Activated naive CD8-positive, alpha-beta T cell treated with anti-CD3 and anti-CD28 coated beads for 36 hours (primary cell): Measurements from ENCODE around the gene ANKH. TPM values are rescaled to one million over a fixed set of nuclear protein-coding genes. Genes with fewer than 3 reads are reported as not detected.
"Not testable (repeated sequence)": the region's sequence is repeated elsewhere in the genome, so short reads cannot be mapped to it uniquely, and the experiment has no call there.

Experiments used
- DNase-seq: peaks from one replicate; pipeline ENCODE4 v3.0.0; 2021
- H3K27ac Mint-ChIP-seq: one replicate; pipeline ENCODE4 v1.8.0; 2022; ENCODE audit warnings: mild to moderate bottlenecking, moderate library complexity, mixed read lengths
- H3K27me3 Mint-ChIP-seq: one replicate; pipeline ENCODE4 v1.8.0; 2022; ENCODE audit warnings: mild to moderate bottlenecking, mixed read lengths
- H3K36me3 Mint-ChIP-seq: one replicate; pipeline ENCODE4 v1.8.0; 2021; ENCODE audit warnings: mild to moderate bottlenecking, mixed read lengths
- H3K4me1 Mint-ChIP-seq: one replicate; pipeline ENCODE4 v1.8.0; 2021; ENCODE audit warnings: mixed read lengths
- H3K4me3 Mint-ChIP-seq: one replicate; pipeline ENCODE4 v1.8.0; 2022; ENCODE audit warnings: mild to moderate bottlenecking, moderate library complexity, mixed read lengths
- H3K9me3 Mint-ChIP-seq: one replicate; pipeline ENCODE4 v1.8.0; 2022; ENCODE audit warnings: mixed read lengths
- total RNA-seq, 2 experiments: library from RNA; stranded (reverse); gene quantifications; one replicate each; pipeline ENCODE4 v1.2.3, GENCODE V29; 2021

The ANKH gene
- total RNA-seq, 2 experiments from 2014 or later = 82.5 to 84.6 TPM

GRCh38 chr5:14834062-14834461 is 37.5 kb downstream of the ANKH start:
- DNase-seq = no peak
- H3K9me3 Mint-ChIP-seq = peaks cover 5% of the 10 kb centered on the region
- no peak overlapping the region for H3K27ac Mint-ChIP-seq
- H3K4me3 Mint-ChIP-seq = no peak overlapping the region
- peaks cover 20% of the 10 kb centered on the region for H3K4me1 Mint-ChIP-seq
- peaks cover 23% of the 10 kb centered on the region for H3K36me3 Mint-ChIP-seq
- no peaks in the 10 kb centered on the region for H3K27me3 Mint-ChIP-seq

GRCh38 chr5:14831006-14831338 is 40.6 kb downstream of the ANKH start:
- Mint-ChIP-seq H3K9me3 (no peaks in the 10 kb centered on the region), H3K4me1 (peaks cover 31% of the 10 kb centered on the region), H3K27ac (no peak overlapping the region), H3K4me3 (no peak overlapping the region), H3K36me3 (peaks cover 16% of the 10 kb centered on the region), H3K27me3 (no peaks in the 10 kb centered on the region)
- DNase-seq = no peak

- DNase-seq = no peak
- H3K4me3 Mint-ChIP-seq = no peak overlapping the region
- H3K4me1 Mint-ChIP-seq = peaks cover 30% of the 10 kb centered on the region
- no peaks in the 10 kb centered on the region for H3K27me3 Mint-ChIP-seq
- H3K27ac Mint-ChIP-seq = no peak overlapping the region
- no peaks in the 10 kb centered on the region for H3K9me3 Mint-ChIP-seq
- peaks cover 16% of the 10 kb centered on the region for H3K36me3 Mint-ChIP-seq
Observed at GRCh38 chr5:14830210-14831005, 41.2 kb downstream of the ANKH start.

- H3K27ac Mint-ChIP-seq = no peak overlapping the region
- H3K4me3 Mint-ChIP-seq = no peak overlapping the region
- H3K4me1 Mint-ChIP-seq = peaks cover 33% of the 10 kb centered on the region
- DNase-seq = no peak
- peaks cover 16% of the 10 kb centered on the region for H3K36me3 Mint-ChIP-seq
- no peaks in the 10 kb centered on the region for H3K27me3 Mint-ChIP-seq
- H3K9me3 Mint-ChIP-seq = no peaks in the 10 kb centered on the region
Observed at GRCh38 chr5:14829396-14829795, 42.2 kb downstream of the ANKH start.

- Mint-ChIP-seq H3K27ac (peak overlapping the region; percentile 25), H3K4me1 (peaks cover 40% of the 10 kb centered on the region)
Observed at GRCh38 chr5:14826714-14827113, 44.9 kb downstream of the ANKH start.

GRCh38 chr5:14825977-14826376 is 45.6 kb downstream of the ANKH start:
- no peak overlapping the region for H3K27ac Mint-ChIP-seq
- H3K4me3 Mint-ChIP-seq = no peak overlapping the region
- H3K9me3 Mint-ChIP-seq = no peaks in the 10 kb centered on the region
- DNase-seq = no peak
- no peaks in the 10 kb centered on the region for H3K27me3 Mint-ChIP-seq
- peaks cover 16% of the 10 kb centered on the region for H3K36me3 Mint-ChIP-seq
- peaks cover 39% of the 10 kb centered on the region for H3K4me1 Mint-ChIP-seq

More at GRCh38 chr5:14826714-14827113, 44.9 kb downstream of the ANKH start:
- no peak for DNase-seq
- no peaks in the 10 kb centered on the region for H3K9me3 Mint-ChIP-seq
- H3K27me3 Mint-ChIP-seq = no peaks in the 10 kb centered on the region
- no peak overlapping the region for H3K4me3 Mint-ChIP-seq
- peaks cover 16% of the 10 kb centered on the region for H3K36me3 Mint-ChIP-seq

GRCh38 chr5:14824499-14824898 is 47.1 kb downstream of the ANKH start:
- Mint-ChIP-seq H3K27me3 (no peaks in the 10 kb centered on the region), H3K4me3 (no peak overlapping the region), H3K27ac (no peak overlapping the region), H3K4me1 (peaks cover 42% of the 10 kb centered on the region), H3K9me3 (no peaks in the 10 kb centered on the region), H3K36me3 (peaks cover 15% of the 10 kb centered on the region)
- no peak for DNase-seq

- Mint-ChIP-seq H3K36me3 (peaks cover 10% of the 10 kb centered on the region), H3K27ac (no peak overlapping the region), H3K4me3 (no peak overlapping the region), H3K9me3 (no peaks in the 10 kb centered on the region), H3K4me1 (peaks cover 55% of the 10 kb centered on the region), H3K27me3 (no peaks in the 10 kb centered on the region)
- no peak for DNase-seq
Observed at GRCh38 chr5:14821100-14821845, 50.3 kb downstream of the ANKH start.

GRCh38 chr5:14818931-14819790 is 52.4 kb downstream of the ANKH start:
- H3K36me3 Mint-ChIP-seq = peaks cover 13% of the 10 kb centered on the region
- H3K9me3 Mint-ChIP-seq = no peaks in the 10 kb centered on the region
- no peak overlapping the region for H3K27ac Mint-ChIP-seq
- H3K27me3 Mint-ChIP-seq = no peaks in the 10 kb centered on the region
- no peak for DNase-seq
- H3K4me3 Mint-ChIP-seq = no peak overlapping the region
- H3K4me1 Mint-ChIP-seq = peaks cover 53% of the 10 kb centered on the region

GRCh38 chr5:14817762-14818136 is 53.8 kb downstream of the ANKH start:
- not testable (repeated sequence) for H3K4me3 Mint-ChIP-seq, H3K27me3 Mint-ChIP-seq, H3K9me3 Mint-ChIP-seq, H3K27ac Mint-ChIP-seq, DNase-seq
- Mint-ChIP-seq H3K36me3 (peaks cover 13% of the 10 kb centered on the region), H3K4me1 (peaks cover 64% of the 10 kb centered on the region)

GRCh38 chr5:14816999-14817761 is 54.4 kb downstream of the ANKH start:
- DNase-seq = peak; percentile 41
- no peaks in the 10 kb centered on the region for H3K9me3 Mint-ChIP-seq
- H3K4me3 Mint-ChIP-seq = no peak overlapping the region
- H3K27me3 Mint-ChIP-seq = no peaks in the 10 kb centered on the region
- peaks cover 66% of the 10 kb centered on the region for H3K4me1 Mint-ChIP-seq
- peak overlapping the region; percentile 17 for H3K27ac Mint-ChIP-seq
- peaks cover 14% of the 10 kb centered on the region for H3K36me3 Mint-ChIP-seq

- Mint-ChIP-seq H3K9me3 (no peaks in the 10 kb centered on the region), H3K4me3 (no peak overlapping the region), H3K36me3 (peaks cover 15% of the 10 kb centered on the region), H3K27ac (no peak overlapping the region), H3K27me3 (no peaks in the 10 kb centered on the region), H3K4me1 (peaks cover 65% of the 10 kb centered on the region)
- DNase-seq = no peak
Observed at GRCh38 chr5:14816374-14816998, 55.1 kb downstream of the ANKH start.

- DNase-seq = no peak
- Mint-ChIP-seq H3K27ac (no peak overlapping the region), H3K9me3 (no peaks in the 10 kb centered on the region), H3K4me3 (no peak overlapping the region), H3K27me3 (no peaks in the 10 kb centered on the region), H3K36me3 (peaks cover 11% of the 10 kb centered on the region), H3K4me1 (peaks cover 72% of the 10 kb centered on the region)
Observed at GRCh38 chr5:14813747-14814146, 57.8 kb downstream of the ANKH start.

- Mint-ChIP-seq H3K9me3 (no peaks in the 10 kb centered on the region), H3K27ac (peak overlapping the region; percentile 47), H3K4me3 (no peak overlapping the region), H3K27me3 (no peaks in the 10 kb centered on the region), H3K36me3 (peaks cover 15% of the 10 kb centered on the region), H3K4me1 (peaks cover 70% of the 10 kb centered on the region)
- DNase-seq = no peak
Observed at GRCh38 chr5:14812166-14812565, 59.4 kb downstream of the ANKH start.
